ENCODE data around the gene ADGRB3.

The ADGRB3 gene

GRCh38 chr6:68637782-68638181 is 2.7 kb downstream of the ADGRB3 start:
- no peak for TF ChIP-seq CTCF (IDR thresholded peaks at IDR 0.05; ENCODE audit: insufficient read depth, low read depth, low read length, missing control alignments)
- H3K4me3 ChIP-seq (ENCODE audit: low read length): no peak overlapping the region

GRCh38 chr6:68638230-68638900 is 3.3 kb downstream of the ADGRB3 start:
- H3K4me3 ChIP-seq (ENCODE audit: low read length): no peak overlapping the region
- peak; percentile 64 for DNase-seq (ENCODE audit: low read depth)
- TF ChIP-seq CTCF (IDR thresholded peaks at IDR 0.05; ENCODE audit: insufficient read depth, low read depth, low read length, missing control alignments): peak; percentile 73

More at GRCh38 chr6:68637782-68638181, 2.7 kb downstream of the ADGRB3 start:
- no peak for DNase-seq (ENCODE audit: low read depth)

- H3K4me3 ChIP-seq (ENCODE audit: low read length): no peak overlapping the region
- DNase-seq (ENCODE audit: low read depth): no peak
- TF ChIP-seq CTCF (IDR thresholded peaks at IDR 0.05; ENCODE audit: insufficient read depth, low read depth, low read length, missing control alignments): no peak
These were observed 4.1 kb downstream of the ADGRB3 start for GRCh38 chr6:68639211-68639610.

GRCh38 chr6:68639826-68640490 is 4.9 kb downstream of the ADGRB3 start:
- no peak overlapping the region for H3K4me3 ChIP-seq (ENCODE audit: low read length)
- DNase-seq (ENCODE audit: low read depth): no peak
- TF ChIP-seq CTCF (IDR thresholded peaks at IDR 0.05; ENCODE audit: insufficient read depth, low read depth, low read length, missing control alignments): no peak

- DNase-seq (ENCODE audit: low read depth): no peak
- no peak for TF ChIP-seq CTCF (IDR thresholded peaks at IDR 0.05; ENCODE audit: insufficient read depth, low read depth, low read length, missing control alignments)
- H3K4me3 ChIP-seq (ENCODE audit: low read length): no peak overlapping the region
These were observed 5.4 kb downstream of the ADGRB3 start for GRCh38 chr6:68640491-68640835.

- H3K4me3 ChIP-seq (ENCODE audit: low read length): no peak overlapping the region
- DNase-seq (ENCODE audit: low read depth): no peak
- TF ChIP-seq CTCF (IDR thresholded peaks at IDR 0.05; ENCODE audit: insufficient read depth, low read depth, low read length, missing control alignments): no peak
These were observed 6.1 kb downstream of the ADGRB3 start for GRCh38 chr6:68641172-68641571.

GRCh38 chr6:68642081-68642480 is 7.0 kb downstream of the ADGRB3 start:
- TF ChIP-seq CTCF (IDR thresholded peaks at IDR 0.05; ENCODE audit: insufficient read depth, low read depth, low read length, missing control alignments): no peak
- DNase-seq (ENCODE audit: low read depth): no peak
- no peak overlapping the region for H3K4me3 ChIP-seq (ENCODE audit: low read length)

Data from epithelial cell of esophagus (primary cell).